ENCODE results near the gene CFD. TPM values are rescaled to one million over a fixed set of nuclear protein-coding genes. Genes with fewer than 3 reads are reported as not detected.
A peak's percentile ranks its signal among the peaks of the same experiment; 100 is the strongest.
"Not testable (repeated sequence)": the region's sequence is repeated elsewhere in the genome, so short reads cannot be mapped to it uniquely, and the experiment has no call there.

Gene CFD
- total RNA-seq, 4 donors from 2014 or later, result 1,367 to 3,469 (median 2,171) TPM

GRCh38 chr19:889662-890295, 30.3 kb downstream of the CFD start:
- DNase-seq (ENCODE audit: low spot score) (no peak), ATAC-seq (ENCODE audit: low FRiP score) (no peak)
- TF ChIP-seq CTCF (IDR thresholded peaks at IDR 0.05), result no peak

GRCh38 chr19:890831-891230, 31.4 kb downstream of the CFD start:
- TF ChIP-seq CTCF (IDR thresholded peaks at IDR 0.05), result no peak
- no peak for DNase-seq (ENCODE audit: low spot score)
- ATAC-seq (ENCODE audit: low FRiP score), result no peak

- DNase-seq (ENCODE audit: low spot score); ATAC-seq (ENCODE audit: low FRiP score): not testable (repeated sequence)
Measured at GRCh38 chr19:891421-892200, 32.1 kb downstream of the CFD start.

GRCh38 chr19:892243-892893, 32.9 kb downstream of the CFD start:
- ATAC-seq (ENCODE audit: low FRiP score) (no peak), DNase-seq (ENCODE audit: low spot score) (no peak)
- TF ChIP-seq CTCF (IDR thresholded peaks at IDR 0.05), result no peak

- ATAC-seq (ENCODE audit: low FRiP score) (peak; percentile 95), DNase-seq (ENCODE audit: low spot score) (peak; percentile 67)
- TF ChIP-seq CTCF (IDR thresholded peaks at IDR 0.05), result no peak
Measured at GRCh38 chr19:892894-893689, 33.6 kb downstream of the CFD start, which contains the start of the genes MED16 and RNU6-9. Gene MED16, minus strand, starts transcription at chr19:893187. Its CDS starts 2,056 bp downstream, at chr19:891131. Gene RNU6-9, plus strand, starts transcription at chr19:893484.

GRCh38 chr19:896434-896833, 37.0 kb downstream of the CFD start:
- no peak for ATAC-seq (ENCODE audit: low FRiP score)
- TF ChIP-seq CTCF (IDR thresholded peaks at IDR 0.05), result no peak
- no peak for DNase-seq (ENCODE audit: low spot score)

- ATAC-seq (ENCODE audit: low FRiP score) (no peak), DNase-seq (ENCODE audit: low spot score) (no peak)
- no peak for TF ChIP-seq CTCF (IDR thresholded peaks at IDR 0.05)
Measured at GRCh38 chr19:896999-897398, 37.5 kb downstream of the CFD start.

Data from omental fat pad (tissue), 4 donors.